ENCODE results near the gene JMJD7.
"Not testable (repeated sequence)": the region's sequence is repeated elsewhere in the genome, so short reads cannot be mapped to it uniquely, and the experiment has no call there.

The JMJD7 gene

DNA sequence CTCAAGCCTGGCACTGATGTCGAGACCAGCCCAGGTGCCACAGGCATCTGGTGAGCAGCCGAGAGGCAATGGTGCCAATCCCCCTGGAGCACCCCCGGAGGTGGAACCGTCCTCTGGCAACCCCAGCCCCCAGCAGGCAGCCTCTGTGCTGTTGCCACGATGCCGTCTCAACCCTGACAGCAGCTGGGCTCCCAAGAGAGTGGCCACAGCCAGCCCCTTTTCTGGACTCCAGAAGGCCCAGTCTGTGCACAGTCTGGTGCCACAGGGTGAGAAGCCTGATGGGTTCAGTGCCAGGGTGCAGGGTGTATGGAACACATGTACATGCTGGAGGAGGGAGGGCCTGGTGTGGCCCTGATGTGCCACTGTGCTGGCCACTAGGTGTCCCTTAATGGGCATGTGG is 4.9 kb upstream of the JMJD7 start:
- DNase-seq (ENCODE audit: low spot score), result no peak

DNA sequence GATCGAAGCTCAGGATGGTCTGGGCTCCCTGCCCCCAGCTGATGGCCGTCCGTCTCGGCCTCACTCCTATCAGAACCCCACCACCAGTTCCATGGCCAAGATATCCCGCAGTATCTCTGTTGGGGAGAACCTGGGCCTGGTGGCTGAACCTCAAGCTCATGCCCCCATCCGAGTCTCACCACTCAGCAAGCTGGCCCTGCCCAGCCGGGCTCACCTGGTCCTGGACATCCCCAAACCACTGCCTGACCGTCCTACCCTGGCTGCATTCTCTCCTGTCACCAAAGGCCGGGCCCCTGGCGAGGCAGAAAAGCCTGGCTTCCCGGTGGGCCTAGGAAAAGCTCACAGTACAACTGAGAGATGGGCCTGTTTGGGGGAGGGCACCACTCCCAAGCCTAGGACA is 4.4 kb upstream of the JMJD7 start:
- DNase-seq (ENCODE audit: low spot score), result no peak

DNA sequence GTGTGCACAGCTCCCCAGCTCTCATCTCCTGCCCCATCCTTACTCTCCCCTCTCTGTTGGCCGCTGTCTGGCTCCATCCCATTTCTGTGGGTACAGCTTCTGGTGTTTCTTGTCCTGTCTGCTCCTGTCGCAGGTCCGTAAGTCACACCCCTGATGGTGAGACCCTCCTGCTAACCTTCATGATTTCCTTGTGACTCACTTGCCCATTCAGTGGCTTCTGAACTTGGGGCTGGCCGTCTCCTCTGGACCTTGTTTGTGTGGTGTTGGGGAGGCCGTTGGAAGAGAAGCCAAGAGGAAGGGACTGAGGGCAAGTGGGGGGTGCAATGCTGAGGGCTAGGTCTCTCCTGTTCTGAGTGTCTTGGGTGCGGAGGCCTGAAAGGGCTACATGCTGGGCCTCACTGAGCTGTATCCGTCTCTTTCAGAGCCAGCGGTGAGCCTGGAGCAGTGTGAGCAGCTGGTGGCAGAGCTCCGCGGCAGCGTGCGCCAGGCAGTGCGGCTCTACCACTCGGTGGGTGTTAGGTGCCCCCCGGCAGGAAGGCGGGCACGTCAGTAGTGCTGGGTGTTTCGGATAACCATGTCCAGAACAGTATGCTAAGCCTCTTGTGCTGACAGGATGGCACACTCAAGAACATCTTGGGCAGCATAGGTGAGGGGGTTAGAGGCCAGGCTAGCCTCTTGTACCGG is 3.7 kb upstream of the JMJD7 start:
- DNase-seq (ENCODE audit: low spot score), result no peak

DNA sequence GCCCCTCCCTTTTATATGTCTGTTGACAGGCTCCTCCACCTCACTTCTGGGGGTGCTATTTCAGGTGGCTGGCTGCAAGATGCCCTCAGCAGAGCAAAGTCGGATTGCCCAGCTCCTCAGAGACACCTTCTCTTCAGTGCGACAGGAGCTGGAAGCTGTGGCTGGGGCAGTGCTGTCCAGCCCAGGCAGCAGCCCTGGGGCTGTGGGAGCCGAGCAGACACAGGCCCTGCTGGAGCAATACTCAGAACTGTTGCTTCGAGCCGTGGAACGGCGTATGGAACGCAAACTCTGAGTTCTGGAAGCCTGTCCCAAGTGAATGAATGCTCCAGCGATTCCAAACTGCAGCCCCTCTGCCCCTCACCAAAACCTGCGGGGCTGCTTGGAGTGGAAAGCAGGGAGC is 2.7 kb upstream of the JMJD7 start:
- no peak for DNase-seq (ENCODE audit: low spot score)

DNA sequence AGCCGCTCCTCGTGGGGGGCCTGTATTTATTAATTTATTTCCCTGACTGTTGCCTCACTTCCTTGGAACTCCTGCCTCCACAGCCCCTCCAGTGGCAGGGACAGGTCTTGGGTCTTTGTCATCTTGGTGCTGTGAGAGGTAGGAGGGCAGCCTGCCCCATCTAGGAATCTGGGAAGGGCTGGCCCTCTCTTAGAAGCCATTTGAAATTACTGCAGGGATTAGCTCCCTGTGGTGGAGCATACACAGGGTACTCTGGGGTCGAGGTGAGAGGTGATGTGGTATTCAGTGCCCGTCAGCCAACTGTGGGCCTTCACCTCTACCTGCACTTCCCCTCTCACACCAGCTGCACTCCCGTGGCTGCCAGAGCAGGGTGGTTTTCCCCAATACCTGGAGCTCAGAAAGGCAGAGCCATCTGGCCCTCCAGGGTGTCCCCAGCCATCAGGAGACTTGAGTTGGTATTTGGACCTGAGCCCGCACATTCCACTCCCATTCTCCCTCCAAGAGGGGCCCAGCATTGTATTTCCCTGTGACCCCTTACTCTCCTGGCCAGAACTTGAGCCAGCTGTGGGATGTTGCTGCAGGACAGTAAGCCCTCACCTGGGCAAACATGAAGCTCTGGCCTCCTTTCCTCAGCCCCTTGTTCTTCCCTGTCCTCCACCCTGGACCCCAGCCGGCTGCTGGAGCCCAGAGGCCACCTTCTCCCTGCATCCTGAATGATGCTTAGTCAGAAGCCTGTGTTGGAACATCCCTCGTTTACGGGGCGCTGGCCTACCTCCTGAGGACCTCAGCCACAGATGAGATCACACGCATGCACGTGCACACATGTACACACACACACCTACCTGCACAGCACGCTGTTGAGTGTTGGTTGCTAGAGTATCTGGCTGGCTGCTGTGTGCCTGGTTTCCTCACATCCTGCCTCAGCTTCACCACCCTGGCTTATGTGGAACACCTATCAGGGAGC is 2.0 kb upstream of the JMJD7 start:
- DNase-seq (ENCODE audit: low spot score), result no peak

DNA sequence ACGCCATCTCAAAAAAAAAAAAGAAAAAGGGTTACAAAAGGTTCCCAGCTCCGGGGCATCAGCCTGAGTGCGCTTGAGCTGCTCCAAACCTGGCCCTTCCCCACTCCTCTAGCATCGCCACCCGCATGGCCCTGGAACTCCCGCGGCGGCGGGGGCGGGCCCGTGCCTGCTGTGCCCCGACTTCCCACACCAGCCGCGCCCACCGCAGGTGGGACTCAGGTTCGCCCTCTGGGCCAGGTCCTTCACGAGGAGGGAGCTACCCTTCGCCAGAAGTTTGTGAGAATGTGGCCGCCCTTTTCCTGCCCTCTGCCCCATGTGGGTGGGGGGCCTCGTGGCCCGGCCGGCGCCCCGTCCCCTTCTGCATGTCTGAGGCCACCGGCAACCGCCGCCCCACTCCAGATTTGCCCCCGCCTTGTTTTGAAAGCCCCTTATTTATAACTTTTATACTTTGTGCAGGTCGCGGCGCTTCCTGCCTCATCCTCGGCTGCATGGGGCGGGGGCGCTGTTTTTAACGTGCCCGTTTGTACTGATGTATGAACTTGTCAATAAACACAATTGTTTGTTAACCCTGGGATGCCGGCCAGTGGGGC is 507 bp upstream of the JMJD7 start:
- no peak for DNase-seq (ENCODE audit: low spot score)

DNA sequence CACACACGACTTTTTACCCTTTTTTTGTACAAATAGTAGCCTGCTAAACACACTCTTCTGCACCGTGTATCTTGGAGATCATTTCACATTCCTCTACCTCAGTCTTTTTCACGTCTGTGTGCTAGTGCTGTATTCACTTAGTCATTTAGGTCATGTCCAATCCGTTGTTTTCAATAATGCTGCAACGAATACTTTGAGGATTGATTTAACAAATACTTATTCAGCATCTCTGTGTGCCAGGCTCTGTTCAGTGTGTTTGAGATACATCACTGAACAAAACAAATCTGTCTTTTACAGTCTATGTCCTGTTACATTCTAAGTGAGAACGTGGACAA is 882 bp downstream of the JMJD7 start:
- no peak for DNase-seq (ENCODE audit: low spot score)

DNA sequence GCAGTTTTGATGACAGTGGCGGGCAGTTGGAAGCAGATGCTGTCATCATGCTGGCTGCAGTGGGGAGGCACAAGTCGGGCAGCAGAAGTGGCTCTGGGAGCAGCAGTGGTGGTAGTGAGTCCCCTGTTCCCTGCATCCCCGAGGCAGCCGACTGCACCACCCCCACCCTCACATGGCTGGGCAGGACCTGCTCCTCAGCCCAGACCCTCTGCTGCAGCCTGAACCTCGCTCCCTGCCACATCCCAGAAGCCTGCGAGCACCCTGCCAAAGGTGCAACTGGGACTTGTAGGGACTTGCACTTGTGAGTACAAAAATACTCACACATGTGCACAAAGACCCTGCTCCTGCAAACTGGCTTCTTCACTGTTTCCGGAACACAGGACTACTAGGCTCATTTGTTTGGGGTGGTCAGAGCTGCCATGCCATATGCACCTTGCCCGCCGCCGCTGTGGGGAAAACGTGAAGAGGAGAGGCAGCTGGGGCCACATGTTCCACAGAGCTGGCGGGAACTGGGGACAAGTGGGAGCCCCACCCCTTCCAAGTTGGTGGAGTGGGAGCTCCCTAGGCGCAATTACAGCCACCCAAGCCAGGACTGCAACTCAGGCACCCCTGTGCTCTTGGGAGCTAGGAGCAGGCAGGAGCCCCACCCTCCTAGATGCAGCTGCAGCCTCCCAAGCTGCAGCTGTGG is 2.2 kb downstream of the JMJD7 start:
- DNase-seq (ENCODE audit: low spot score), result no peak

DNA sequence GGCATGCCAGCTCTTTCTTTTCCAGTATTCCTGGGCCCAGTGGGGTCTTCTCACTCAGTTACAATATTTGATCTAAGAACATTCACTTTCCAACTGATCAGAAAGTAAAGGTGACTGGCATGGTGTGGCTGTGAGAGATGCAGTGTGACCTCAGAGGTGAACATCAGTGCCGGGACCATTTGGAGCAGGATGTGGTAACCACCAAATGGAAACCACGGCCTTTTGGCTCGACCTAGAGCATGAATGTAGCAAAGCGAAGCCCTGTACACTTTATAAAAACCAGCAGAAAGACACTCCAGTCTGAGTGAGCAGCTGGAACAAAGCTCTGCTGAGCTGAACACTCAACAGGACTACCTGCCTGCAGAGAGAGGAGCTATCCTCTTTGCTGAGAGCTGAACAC is 3.4 kb downstream of the JMJD7 start:
- DNase-seq (ENCODE audit: low spot score), result not testable (repeated sequence)

DNA sequence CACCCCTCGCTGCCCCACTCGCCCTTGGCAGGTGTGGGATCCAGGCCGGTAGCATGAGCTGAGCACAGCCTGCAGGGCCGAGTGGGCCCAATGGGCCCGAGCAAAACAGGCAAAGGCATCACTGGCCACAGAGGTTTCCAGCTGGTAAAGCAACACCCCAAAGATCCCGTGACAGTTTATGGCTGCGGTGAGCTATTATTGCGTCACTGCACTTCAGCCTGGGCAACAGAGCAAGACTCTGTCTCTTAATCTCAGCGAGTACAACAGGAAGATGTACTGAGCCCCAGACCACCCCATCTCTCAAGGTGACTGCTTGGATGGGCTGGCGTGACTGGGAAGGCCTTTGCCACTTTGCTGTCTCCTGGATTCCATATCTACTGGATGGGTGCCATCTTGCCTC is 4.3 kb downstream of the JMJD7 start:
- no peak for DNase-seq (ENCODE audit: low spot score)

DNA sequence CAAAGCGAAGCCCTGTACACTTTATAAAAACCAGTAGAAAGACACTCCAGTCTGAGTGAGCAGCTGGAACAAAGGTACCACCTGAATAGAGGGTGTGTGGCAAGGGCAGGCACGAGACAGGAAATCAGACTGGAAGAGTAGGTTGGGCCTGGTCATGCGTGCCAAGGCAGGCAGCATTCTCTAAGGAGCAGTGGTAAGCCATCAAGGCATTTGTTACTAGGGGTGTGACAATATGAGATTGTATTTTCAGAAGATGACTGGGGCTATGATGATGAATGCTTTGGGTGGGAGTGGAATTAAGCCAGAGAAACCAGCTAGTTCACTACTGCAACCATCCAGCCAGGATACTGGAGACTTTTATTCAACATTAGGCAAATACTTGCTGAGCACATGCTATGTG is 5.0 kb downstream of the JMJD7 start:
- DNase-seq (ENCODE audit: low spot score), result no peak

DNA sequence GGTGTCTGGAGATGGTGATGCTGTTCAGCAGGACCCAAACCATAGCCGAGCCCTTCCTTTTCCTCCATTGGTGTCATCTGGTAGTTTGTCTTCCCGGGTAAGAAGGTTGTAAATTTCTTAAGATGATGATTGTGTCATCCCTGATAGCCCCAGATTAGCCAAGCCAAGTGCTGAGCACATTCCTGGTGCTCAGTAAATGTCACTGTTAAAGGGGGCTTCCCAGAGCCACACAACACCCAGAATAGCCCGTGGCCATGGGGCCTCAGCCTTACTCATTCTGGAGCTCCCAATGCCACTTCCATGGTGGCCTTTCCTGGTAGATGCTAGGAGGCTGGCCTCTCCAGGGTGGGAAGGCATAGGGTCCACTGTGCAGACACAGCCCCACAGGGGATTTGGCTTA is 6.2 kb downstream of the JMJD7 start:
- no peak for DNase-seq (ENCODE audit: low spot score)

DNA sequence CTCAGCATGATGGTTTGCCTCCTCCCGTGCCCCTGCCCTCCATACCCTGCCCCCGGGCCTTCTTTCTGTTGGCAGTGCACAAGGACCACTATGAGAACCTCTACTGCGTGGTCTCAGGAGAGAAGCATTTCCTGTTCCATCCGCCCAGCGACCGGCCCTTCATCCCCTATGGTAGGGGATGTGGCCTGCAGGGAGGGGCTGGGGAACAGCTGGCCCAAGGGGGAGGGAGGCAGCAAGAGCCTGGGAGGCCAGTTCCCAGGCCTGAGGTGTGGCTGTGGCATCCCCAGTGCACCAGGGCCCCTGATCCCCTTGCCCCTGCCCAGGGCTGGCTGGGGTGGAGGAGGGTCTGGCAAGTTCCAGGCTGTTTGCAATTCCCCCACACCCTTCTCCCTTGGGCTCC is 8.2 kb downstream of the JMJD7 start:
- no peak for DNase-seq (ENCODE audit: low spot score)

DNA sequence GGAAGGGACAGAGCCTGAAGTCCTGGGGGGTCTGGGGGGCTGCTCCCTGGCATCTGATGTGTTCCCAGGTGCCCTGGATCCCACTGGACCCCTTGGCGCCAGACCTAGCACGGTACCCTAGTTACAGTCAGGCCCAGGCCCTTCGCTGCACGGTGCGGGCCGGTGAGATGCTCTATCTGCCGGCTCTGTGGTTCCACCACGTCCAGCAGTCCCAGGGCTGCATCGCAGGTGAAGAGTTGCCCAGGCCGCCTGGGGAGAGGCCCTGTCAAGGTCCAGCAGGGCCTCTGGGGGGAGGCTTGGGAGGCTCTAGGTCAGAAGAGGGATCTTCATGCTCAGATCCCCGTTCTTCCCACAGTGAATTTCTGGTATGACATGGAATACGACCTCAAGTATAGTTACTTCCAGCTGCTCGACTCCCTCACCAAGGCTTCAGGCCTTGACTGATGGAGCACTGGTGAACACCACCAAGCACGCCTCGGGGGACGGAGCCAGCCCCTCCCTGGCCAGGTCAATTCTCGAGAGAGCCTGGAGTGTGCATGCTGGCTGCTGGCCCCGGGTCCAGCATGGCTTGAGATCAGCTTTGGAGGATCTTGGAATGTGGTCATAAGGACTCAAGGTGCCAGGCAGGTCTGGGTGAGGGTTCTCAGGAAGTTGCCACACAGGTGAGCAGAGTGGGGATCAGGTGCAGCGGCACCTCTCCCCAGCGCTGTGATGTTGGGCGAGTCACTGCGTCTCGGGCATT is 9.0 kb downstream of the JMJD7 start:
- no peak for DNase-seq (ENCODE audit: low spot score)

DNA sequence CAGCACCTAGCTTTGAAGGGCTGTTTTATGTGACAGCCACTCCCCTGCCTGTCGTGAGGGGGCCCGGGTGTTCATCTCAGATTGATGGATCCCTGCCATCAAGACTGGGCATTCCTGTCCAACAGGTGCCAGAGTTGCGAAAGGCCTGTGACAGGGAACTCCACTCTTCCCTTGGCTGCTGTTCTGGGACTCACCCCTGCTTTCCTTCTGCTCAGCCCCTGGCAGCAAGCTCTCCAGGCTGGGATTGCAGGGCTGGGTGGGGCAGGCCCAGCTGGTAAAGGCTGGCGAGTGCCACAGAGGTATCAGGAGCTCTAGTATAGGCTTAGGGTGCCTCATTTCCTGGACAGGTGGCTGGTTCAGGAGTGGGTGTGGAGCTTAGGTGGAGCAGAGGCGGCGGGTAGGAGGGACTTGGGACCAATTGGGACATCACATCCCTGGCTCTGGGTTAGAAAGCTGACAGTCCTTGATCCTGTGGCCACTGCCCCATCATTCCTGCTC is 10.6 kb downstream of the JMJD7 start, which contains the start of gene PLA2G4B:
Gene PLA2G4B, plus strand, starts transcription at position 448 of the 498 bp plus-strand sequence. CDS start 67 bp downstream, outside the sequence.
- no peak for DNase-seq (ENCODE audit: low spot score)

DNA sequence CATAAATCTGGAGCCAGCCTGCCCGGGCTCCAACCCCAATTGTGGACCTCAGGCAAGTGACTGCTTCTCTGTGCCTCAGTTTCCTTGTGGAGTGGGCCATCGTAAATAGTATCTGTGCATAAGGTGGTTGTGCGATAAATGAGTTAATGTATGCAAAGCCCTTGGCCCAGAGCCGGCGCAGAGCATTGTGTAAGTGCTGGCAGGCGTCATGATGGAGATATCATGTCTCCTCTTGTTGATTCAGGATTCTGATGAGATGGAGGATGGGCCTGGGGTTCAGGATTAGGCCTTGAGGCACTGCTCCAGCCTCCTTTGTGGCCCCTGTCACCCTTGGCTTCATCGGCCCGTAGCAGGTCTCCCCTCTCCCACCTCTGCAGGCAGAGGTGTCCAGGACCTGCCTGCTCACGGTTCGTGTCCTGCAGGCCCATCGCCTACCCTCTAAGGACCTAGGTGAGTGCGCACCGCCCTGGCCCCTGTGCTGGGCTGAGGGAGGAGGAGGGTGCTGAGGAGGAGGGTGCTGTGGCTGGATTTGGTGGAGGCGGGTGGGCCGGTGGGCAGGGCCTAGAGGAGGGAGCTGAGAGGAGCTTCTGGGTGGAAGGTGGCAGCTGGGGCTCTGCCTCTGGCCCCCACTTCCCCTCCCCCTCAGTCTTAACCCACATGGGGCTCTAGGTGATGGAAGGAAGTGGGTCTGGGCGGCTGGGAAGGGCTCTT is 12.0 kb downstream of the JMJD7 start:
- no peak for DNase-seq (ENCODE audit: low spot score)

DNA sequence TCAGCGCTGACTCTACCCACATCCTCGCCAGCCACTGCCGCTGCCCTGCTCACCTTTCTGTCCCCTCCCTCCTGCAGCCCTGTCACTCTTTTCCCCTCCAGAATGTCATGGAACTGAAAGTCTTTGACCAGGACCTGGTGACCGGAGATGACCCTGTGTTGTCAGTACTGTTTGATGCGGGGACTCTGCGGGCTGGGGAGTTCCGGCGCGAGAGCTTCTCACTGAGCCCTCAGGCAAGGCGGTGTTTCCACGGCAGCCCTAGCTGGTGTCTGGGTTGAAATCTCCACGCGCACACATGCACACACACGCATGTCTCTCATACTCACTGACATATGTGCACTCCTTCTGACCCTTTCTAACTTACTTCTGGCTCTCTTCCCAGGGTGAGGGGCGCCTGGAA is 12.8 kb downstream of the JMJD7 start:
- DNase-seq (ENCODE audit: low spot score), result no peak

DNA sequence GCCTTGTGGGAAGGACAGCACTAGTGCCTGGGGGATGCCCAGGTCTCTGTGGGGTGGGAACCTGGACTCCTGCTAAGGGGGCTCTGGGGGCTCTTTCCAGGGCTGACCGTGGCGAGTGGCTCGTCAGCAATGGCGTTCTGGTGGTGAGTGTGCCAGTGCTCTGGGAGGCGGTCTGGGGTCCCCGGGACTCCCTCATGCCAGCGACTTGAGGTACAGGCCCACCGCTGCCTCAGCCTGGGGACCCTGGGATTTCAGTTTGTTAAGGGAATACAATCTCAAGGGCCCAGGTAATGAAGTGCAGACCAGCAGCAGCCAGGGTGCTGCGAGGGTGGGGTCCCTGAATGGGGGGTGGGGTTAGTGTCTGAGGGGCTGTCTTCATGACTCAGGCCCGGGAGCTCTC is 13.2 kb downstream of the JMJD7 start:
- no peak for DNase-seq (ENCODE audit: low spot score)

DNA sequence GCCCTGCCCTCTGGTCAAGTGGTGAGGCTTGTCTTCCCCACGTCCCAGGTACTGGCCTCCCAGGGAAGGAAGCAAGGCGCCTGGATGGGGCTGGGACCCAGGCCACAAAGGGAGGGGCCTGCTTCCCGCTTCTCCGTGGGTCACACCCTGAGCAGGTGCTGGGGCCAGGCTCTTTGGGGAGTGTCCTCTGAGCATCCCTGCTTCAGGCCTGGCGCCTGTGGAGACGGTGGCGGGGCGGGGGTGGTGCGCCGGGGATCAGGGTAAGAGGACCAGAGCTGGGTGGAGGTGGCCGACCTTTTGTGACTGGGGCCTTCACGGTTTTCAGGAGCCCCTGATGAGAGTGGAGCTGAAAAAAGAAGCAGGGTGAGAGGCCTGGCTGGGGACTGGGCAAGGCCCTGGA is 14.3 kb downstream of the JMJD7 start:
- no peak for DNase-seq (ENCODE audit: low spot score)

DNA sequence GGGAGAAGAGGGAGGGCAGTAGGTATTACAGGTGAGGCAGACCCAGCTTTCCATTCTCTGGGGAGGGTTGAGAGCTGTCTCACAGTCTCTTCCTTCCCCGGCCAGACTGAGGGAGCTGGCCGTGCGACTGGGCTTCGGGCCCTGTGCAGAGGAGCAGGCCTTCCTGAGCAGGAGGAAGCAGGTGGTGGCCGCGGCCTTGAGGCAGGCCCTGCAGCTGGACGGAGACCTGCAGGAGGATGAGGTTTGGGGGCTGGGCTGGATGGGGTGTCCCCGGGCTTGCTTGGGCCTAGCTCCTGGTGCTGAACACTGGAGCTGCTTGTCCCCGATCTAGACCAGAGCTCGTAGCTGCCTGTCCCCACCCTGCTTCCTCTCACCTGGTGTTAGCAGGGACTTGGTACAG is 15.7 kb downstream of the JMJD7 start:
- DNase-seq (ENCODE audit: low spot score), result no peak

DNA sequence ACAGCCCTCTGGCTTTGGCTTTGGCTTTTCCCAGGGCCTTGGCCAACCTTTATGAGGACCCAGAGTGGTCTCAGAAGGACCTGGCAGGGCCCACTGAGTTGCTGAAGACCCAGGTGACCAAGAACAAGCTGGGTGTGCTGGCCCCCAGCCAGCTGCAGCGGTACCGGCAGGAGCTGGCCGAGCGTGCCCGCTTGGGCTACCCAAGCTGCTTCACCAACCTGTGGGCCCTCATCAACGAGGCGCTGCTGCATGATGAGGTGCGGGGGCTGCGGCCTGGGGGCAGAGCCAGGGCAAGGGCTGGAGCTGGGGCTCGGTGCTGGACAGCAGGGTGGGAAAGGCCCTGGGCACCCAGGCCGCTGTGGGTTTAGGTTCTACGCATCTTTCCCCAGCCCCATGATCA is 16.9 kb downstream of the JMJD7 start:
- no peak for DNase-seq (ENCODE audit: low spot score)
